ENCODE measurements around the gene RPL26. TPM values are rescaled to one million over a fixed set of nuclear protein-coding genes. Genes with fewer than 3 reads are reported as not detected.
"Not testable (repeated sequence)": the region's sequence is repeated elsewhere in the genome, so short reads cannot be mapped to it uniquely, and the experiment has no call there.

RPL26 gene
- total RNA-seq, 1 donor from 2014 or later = 1,901 TPM

DNA sequence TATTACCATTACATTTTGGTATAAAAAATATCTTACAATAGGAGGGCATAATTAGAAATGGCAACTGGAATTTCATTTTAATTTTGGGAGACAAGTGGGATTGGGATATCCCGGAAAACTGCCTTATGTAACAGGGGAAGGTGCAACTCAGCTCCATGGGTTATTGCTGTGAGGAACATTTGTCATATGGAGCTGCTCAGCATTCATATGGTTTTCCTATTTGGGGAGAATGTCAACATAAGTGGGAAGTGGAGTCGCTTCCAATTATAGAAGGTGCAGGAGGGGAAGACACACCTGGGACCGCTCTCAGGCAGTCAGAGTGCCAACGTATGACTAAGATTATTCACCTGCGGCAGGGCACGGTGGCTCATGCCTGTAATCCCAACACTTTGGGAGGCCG lies 32.7 kb downstream of the RPL26 start:
- no peak for DNase-seq (ENCODE audit: low spot score)
- H3K27ac Mint-ChIP-seq (ENCODE audit: unreplicated experiment) = no peak overlapping the region
- TF ChIP-seq, protein P1, sequence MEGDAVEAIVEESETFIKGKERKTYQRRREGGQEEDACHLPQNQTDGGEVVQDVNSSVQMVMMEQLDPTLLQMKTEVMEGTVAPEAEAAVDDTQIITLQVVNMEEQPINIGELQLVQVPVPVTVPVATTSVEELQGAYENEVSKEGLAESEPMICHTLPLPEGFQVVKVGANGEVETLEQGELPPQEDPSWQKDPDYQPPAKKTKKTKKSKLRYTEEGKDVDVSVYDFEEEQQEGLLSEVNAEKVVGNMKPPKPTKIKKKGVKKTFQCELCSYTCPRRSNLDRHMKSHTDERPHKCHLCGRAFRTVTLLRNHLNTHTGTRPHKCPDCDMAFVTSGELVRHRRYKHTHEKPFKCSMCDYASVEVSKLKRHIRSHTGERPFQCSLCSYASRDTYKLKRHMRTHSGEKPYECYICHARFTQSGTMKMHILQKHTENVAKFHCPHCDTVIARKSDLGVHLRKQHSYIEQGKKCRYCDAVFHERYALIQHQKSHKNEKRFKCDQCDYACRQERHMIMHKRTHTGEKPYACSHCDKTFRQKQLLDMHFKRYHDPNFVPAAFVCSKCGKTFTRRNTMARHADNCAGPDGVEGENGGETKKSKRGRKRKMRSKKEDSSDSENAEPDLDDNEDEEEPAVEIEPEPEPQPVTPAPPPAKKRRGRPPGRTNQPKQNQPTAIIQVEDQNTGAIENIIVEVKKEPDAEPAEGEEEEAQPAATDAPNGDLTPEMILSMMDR (IDR thresholded peaks at IDR 0.05; ENCODE audit: unreplicated experiment) = no peak
- no peak overlapping the region for H3K4me3 Mint-ChIP-seq (ENCODE audit: unreplicated experiment)
- H3K4me1 Mint-ChIP-seq (ENCODE audit: unreplicated experiment) = no peaks in the 10 kb centered on the region
- no peaks in the 10 kb centered on the region for H3K36me3 Mint-ChIP-seq (ENCODE audit: low read depth, unreplicated experiment)
- no peaks in the 10 kb centered on the region for H3K9me3 Mint-ChIP-seq (ENCODE audit: unreplicated experiment)
- H3K27me3 Mint-ChIP-seq (ENCODE audit: unreplicated experiment) = peaks cover 6% of the 10 kb centered on the region

DNA sequence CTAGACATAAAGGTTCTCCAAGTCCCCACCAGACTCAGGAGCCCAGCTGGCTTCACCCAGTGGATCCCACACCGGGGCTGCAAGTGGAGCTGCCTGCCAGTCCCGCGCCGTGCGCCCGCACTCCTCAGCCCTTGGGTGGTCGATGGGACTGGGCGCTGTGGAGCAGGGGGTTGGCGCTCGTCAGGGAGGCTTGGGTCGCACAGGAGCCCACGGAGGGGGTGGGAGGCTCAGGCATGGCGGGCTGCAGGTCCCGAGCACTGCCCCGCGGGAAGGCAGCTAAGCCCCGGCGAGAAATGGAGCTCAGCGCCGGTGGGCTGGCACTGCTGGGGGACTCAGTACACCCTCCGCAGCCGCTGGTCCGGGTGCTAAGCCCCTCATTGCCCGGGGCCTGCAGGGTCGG lies 36.0 kb downstream of the RPL26 start:
- H3K4me1 Mint-ChIP-seq (ENCODE audit: unreplicated experiment); H3K36me3 Mint-ChIP-seq (ENCODE audit: low read depth, unreplicated experiment); H3K9me3 Mint-ChIP-seq (ENCODE audit: unreplicated experiment); H3K27ac Mint-ChIP-seq (ENCODE audit: unreplicated experiment); H3K4me3 Mint-ChIP-seq (ENCODE audit: unreplicated experiment); H3K27me3 Mint-ChIP-seq (ENCODE audit: unreplicated experiment); DNase-seq (ENCODE audit: low spot score): not testable (repeated sequence)

DNA sequence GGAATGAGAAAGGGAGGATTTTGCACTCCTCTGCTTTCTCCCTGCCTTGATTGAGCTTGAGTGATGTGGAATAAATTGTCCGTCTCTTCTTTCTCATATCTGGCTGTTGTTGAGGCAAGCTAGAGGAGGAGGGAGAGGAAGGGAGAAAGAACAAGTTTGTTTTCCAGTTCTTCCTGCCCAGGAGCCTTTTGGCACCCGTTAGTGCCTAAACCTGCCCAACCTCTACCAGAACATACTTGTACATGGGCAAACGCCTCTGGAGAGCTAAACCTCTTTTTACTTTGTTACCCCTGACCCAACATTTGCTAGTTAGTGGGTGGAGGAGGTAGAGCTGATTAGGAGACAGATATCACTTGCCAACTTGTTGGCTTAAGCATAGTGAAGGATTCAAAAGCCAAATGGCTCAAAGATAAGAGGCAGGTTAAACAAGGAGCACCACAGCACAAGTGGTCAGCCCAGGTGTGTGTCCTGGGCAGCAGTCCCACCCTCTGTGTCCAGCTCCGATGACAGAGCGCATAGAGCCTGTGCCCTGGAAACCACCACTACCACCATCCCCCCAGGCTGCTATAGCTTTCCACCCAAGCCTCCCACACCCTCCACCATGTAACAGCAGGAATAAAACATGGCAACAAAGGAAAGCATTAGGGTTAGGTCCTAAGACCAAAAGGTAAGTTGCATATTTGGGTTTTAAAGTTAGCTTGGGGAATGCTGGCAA lies 36.9 kb downstream of the RPL26 start:
- no peaks in the 10 kb centered on the region for H3K4me1 Mint-ChIP-seq (ENCODE audit: unreplicated experiment)

DNA sequence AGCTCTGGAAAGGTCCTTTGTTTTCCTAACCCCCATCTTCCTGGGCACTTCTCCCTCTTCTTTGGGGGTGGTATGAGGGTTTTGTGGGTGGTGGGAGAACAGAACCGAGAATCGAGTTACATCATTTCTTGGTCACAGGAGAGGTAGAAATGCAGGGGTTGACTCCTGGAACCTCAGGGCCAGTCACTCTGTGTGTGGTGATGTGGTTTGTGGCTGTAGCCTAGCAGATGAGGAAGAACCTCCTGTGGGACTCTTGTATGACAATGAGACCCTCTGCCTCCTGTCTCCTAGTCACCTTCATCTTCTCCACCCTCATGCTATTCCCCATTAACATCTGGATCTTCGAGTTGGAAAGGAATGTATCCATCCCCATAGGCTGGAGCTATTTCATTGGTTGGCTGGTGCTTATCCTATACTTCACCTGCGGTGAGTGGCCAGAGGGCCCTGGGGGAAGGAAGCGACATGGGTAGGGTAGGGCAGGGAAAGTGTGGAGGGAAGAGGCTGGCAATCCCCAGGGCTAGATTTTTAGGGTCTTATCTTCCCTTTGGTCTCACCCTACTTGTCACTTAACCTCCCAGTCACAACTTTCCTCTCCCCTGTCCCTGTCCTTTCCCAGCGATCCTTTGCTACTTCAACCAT lies 37.8 kb downstream of the RPL26 start:
- no peak overlapping the region for H3K27ac Mint-ChIP-seq (ENCODE audit: unreplicated experiment)

More for the DNA sequence above, 36.9 kb downstream of the RPL26 start:
- no peak for DNase-seq (ENCODE audit: low spot score)
- TF ChIP-seq, protein P1 (IDR thresholded peaks at IDR 0.05; ENCODE audit: unreplicated experiment) = no peak
- Mint-ChIP-seq H3K27ac (ENCODE audit: unreplicated experiment) (no peak overlapping the region), H3K27me3 (ENCODE audit: unreplicated experiment) (peaks cover 7% of the 10 kb centered on the region), H3K9me3 (ENCODE audit: unreplicated experiment) (no peaks in the 10 kb centered on the region), H3K4me3 (ENCODE audit: unreplicated experiment) (no peak overlapping the region), H3K36me3 (ENCODE audit: low read depth, unreplicated experiment) (no peaks in the 10 kb centered on the region)

DNA sequence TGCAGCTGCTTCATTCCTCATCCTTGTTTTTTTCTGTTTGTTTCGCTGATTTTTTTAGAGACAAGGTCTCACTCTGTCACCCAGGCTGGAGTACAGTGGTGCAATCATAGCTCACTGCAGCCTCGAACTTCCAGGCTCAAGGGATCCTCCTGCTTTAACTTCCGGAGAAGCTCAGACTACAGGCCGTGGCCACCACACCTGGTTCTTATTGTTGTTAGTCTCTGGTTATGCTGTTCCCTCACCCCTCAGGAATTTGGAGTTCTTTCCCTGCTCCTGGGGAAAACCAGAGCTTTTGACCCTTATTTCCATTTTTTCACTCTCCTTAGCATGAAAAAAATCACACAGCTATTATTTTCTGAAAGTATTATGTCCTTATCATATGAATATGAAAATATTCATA lies 41.5 kb downstream of the RPL26 start:
- TF ChIP-seq, protein P1 (IDR thresholded peaks at IDR 0.05; ENCODE audit: unreplicated experiment) = no peak
- peak overlapping the region; percentile 32 for H3K27ac Mint-ChIP-seq (ENCODE audit: unreplicated experiment)
- no peak for DNase-seq (ENCODE audit: low spot score)
- H3K27me3 Mint-ChIP-seq (ENCODE audit: unreplicated experiment) = peaks cover 4% of the 10 kb centered on the region
- H3K4me3 Mint-ChIP-seq (ENCODE audit: unreplicated experiment) = no peak overlapping the region
- peaks cover 10% of the 10 kb centered on the region for H3K4me1 Mint-ChIP-seq (ENCODE audit: unreplicated experiment)
- no peaks in the 10 kb centered on the region for H3K9me3 Mint-ChIP-seq (ENCODE audit: unreplicated experiment)
- no peaks in the 10 kb centered on the region for H3K36me3 Mint-ChIP-seq (ENCODE audit: low read depth, unreplicated experiment)

More for the DNA sequence above, 37.8 kb downstream of the RPL26 start:
- H3K4me1 Mint-ChIP-seq (ENCODE audit: unreplicated experiment) = no peaks in the 10 kb centered on the region
- peaks cover 7% of the 10 kb centered on the region for H3K27me3 Mint-ChIP-seq (ENCODE audit: unreplicated experiment)
- no peaks in the 10 kb centered on the region for H3K36me3 Mint-ChIP-seq (ENCODE audit: low read depth, unreplicated experiment)
- no peak overlapping the region for H3K4me3 Mint-ChIP-seq (ENCODE audit: unreplicated experiment)
- DNase-seq (ENCODE audit: low spot score) = no peak
- no peaks in the 10 kb centered on the region for H3K9me3 Mint-ChIP-seq (ENCODE audit: unreplicated experiment)
- TF ChIP-seq, protein P1 (IDR thresholded peaks at IDR 0.05; ENCODE audit: unreplicated experiment) = no peak

Data from endothelial cell (in vitro differentiated cells).